ENCODE measurements around the gene ZFTA.
A peak's percentile ranks its signal among the peaks of the same experiment; 100 is the strongest.
"Not testable (repeated sequence)": the region's sequence is repeated elsewhere in the genome, so short reads cannot be mapped to it uniquely, and the experiment has no call there.

The ZFTA gene

GRCh38 chr11:63775191-63775590, 6.6 kb upstream of the ZFTA start:
- DNase-seq (ENCODE audit: low spot score): no peak

GRCh38 chr11:63771741-63772318, 3.3 kb upstream of the ZFTA start:
- not testable (repeated sequence) for DNase-seq (ENCODE audit: low spot score)

- DNase-seq (ENCODE audit: low spot score): no peak
Observed at GRCh38 chr11:63770763-63771162, 2.2 kb upstream of the ZFTA start.

- no peak for DNase-seq (ENCODE audit: low spot score)
Observed at GRCh38 chr11:63769714-63770455, 1.3 kb upstream of the ZFTA start.

GRCh38 chr11:63769042-63769713, 603 bp upstream of the ZFTA start:
- DNase-seq (ENCODE audit: low spot score): no peak

GRCh38 chr11:63767565-63768236, 874 bp downstream of the ZFTA start:
- DNase-seq (ENCODE audit: low spot score): no peak

- DNase-seq (ENCODE audit: low spot score): no peak
Observed at GRCh38 chr11:63767267-63767564, 1.4 kb downstream of the ZFTA start.

GRCh38 chr11:63766531-63767235, 1.9 kb downstream of the ZFTA start:
- no peak for DNase-seq (ENCODE audit: low spot score)

GRCh38 chr11:63765688-63766241, 2.8 kb downstream of the ZFTA start:
- DNase-seq (ENCODE audit: low spot score): no peak

GRCh38 chr11:63764679-63765647, 3.6 kb downstream of the ZFTA start:
- DNase-seq (ENCODE audit: low spot score): peak; percentile 73

GRCh38 chr11:63764340-63764678, 4.3 kb downstream of the ZFTA start:
- no peak for DNase-seq (ENCODE audit: low spot score)

- DNase-seq (ENCODE audit: low spot score): no peak
Observed at GRCh38 chr11:63763496-63764339, 4.9 kb downstream of the ZFTA start.

GRCh38 chr11:63762654-63763495, 5.7 kb downstream of the ZFTA start:
- DNase-seq (ENCODE audit: low spot score): no peak

GRCh38 chr11:63761931-63762653, 6.5 kb downstream of the ZFTA start:
- DNase-seq (ENCODE audit: low spot score): no peak

GRCh38 chr11:63761188-63761587, 7.4 kb downstream of the ZFTA start:
- no peak for DNase-seq (ENCODE audit: low spot score)

GRCh38 chr11:63760487-63761079, 8.0 kb downstream of the ZFTA start:
- no peak for DNase-seq (ENCODE audit: low spot score)

GRCh38 chr11:63756919-63757761, 11.4 kb downstream of the ZFTA start:
- DNase-seq (ENCODE audit: low spot score): no peak

All from HuH-7 (cell line).